ENCODE results near the gene GTPBP6.

DNA sequence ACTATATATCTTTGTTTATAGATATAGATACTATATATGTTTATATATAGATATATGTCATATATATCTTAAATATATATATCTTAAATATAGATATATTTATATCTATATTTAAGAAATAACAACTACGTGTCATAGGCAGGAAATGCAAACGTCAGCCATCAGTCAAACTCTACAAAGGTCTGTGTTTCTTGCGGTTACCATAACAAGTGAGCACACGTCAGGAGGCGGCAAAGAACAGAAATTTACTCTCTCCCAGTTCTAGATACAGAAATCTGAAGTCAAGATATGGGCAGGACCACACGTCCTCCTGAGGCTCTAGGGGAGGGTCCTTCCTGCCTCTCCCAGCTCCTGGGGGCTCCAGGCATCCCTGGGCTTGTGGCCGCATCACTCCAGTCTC, 30.9 kb downstream of the GTPBP6 start:
- TF ChIP-seq POLR2AphosphoS5 (IDR thresholded peaks at IDR 0.05; ENCODE audit: low read depth, low read length) (no peak), POLR2A (IDR thresholded peaks at IDR 0.05; ENCODE audit: low read depth, low read length) (no peak)
